HG03354 (cell line): ENCODE results near the gene LKAAEAR1.

ENCODE experiments used
- ATAC-seq: cut with Tn5 transposase; IDR thresholded peaks from one replicate; pipeline ENCODE4 v1.9.1; 2021; ENCODE audit warnings: mild to moderate bottlenecking; ENCODE audit not compliant: unreplicated experiment, poor library complexity, severe bottlenecking

The LKAAEAR1 gene

GRCh38 chr20:64069614-64070243 lies 14.5 kb downstream of the LKAAEAR1 start:
- no peak for ATAC-seq

DNA sequence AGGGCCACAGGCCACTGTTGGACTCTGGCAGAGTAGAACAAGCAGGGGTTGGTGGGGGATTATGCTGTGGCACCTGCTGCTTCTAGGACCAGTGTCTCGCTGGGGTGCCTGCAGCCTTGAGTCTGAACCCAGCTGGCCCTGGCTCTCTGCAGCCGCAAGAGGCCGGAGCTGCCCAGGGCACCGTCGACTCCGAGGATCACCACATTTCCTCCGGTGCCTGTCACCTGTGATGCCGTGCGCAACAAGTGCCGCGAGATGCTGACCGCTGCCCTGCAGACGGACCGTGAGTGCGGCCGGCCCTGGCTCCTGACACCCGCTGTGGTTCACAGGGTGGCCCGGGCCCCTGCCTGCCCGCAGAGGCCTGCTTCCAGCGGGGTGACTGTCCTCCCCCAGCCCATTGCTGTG lies 15.0 kb downstream of the LKAAEAR1 start:
- ATAC-seq = no peak

GRCh38 chr20:64068386-64069208 lies 15.6 kb downstream of the LKAAEAR1 start:
- ATAC-seq = no peak

DNA sequence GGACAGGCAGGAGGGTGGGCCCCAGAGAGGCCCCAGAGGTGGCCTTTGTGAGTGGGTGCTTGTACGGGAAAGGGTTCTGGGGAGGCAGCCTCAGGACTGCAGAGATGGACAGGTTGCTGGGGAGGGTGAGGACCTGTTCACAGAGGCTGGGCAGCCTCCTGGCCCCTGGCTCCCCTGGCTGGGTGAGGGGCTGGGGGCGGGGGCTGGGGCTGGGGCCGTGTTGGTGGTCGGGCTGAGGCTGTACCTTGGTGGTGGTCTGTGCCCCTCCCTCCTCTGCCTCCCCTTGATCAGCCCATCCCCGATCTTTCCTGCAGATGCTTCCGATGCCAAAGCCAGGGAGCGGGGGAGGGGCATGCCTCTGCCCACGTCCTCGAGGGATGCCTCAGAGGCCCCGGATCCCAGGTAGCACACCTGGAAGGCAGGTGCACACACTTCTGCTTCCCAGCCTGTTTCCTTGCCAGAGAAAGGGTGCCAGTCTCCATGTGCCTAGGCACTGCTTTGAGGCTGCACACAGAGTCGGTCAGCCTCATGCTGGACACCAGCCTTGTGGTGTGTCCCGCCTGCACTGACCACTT lies 16.4 kb downstream of the LKAAEAR1 start:
- ATAC-seq = no peak

DNA sequence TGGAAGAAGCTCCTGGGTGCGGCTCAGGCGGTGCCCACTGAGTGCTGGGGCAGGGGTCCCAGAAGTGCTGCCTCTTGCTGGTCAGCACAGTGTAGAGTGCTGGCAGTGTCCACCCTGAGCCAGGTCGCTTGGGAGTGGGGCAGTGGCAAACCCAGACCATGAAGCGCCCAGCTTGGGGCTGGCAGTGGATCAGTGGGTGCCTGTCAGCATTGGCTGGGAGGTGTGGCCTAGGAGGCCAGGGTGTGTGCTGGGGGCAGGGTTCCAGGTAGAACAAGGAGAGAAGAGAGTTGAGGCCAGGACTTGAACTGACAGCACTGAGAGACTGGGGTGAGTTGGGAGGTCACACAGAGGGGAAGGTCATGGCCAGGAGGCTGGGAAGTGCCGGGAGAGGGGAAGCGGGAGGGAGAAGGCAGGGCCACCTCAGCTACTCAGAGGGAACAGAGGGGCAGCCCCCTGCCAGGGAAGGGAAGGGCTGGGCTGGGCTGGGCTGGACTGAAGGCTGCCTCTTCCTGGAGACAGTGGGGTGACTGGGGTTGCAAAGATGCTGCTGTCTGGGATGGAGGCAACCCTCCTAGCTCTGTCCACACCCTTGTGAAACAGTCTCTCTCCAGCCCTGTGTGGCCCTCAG lies 17.1 kb downstream of the LKAAEAR1 start:
- ATAC-seq = no peak

DNA sequence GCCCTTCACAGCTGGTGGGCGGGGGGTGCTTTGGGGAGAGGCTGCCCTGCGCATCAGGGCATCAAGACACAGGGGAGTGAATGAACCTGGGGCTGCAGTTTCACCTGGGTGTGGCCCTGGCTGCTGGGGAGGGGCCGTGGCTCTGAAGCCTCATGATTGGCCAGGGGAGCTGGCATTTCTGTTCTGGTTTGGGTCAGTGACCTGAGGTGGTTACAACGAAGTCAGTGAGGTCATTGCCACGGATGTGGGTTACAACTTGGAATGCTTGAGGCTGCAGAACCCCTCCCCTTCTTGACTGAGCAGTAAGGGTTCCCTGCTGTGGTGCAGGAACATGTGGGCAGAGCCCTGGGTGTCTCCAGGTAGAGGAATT lies 18.2 kb downstream of the LKAAEAR1 start:
- ATAC-seq = no peak

GRCh38 chr20:64065062-64065973 lies 18.9 kb downstream of the LKAAEAR1 start:
- no peak for ATAC-seq

DNA sequence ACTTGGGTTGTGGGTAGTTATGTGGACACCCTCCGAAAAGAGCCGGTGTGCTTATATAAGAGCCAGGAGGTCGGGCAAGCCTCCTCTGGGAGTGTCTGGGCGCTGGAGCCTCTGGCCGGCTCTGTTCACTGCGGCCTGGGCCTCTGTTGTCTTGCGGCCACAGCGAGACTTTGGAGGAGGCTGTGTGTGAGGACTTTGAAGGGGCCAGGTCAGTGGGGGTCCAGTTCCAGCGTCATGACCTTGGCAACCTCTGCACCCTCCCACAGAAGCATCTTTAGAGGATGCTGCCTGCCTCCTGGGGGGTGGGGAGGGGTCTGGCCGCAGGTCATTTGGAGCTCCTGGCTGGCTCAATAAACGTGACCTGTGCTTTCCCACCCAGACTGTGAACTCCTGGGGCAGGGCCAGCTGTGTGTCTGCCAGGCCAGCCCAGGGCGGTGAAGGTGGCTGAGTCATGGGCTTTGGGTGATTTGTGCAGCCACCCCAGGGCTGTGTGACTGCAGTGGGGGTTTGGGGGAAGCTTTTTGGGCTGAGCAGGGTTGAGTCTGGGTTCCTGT lies 20.0 kb downstream of the LKAAEAR1 start:
- ATAC-seq = no peak

GRCh38 chr20:64063389-64064144 lies 20.6 kb downstream of the LKAAEAR1 start:
- ATAC-seq = peak; percentile 6

DNA sequence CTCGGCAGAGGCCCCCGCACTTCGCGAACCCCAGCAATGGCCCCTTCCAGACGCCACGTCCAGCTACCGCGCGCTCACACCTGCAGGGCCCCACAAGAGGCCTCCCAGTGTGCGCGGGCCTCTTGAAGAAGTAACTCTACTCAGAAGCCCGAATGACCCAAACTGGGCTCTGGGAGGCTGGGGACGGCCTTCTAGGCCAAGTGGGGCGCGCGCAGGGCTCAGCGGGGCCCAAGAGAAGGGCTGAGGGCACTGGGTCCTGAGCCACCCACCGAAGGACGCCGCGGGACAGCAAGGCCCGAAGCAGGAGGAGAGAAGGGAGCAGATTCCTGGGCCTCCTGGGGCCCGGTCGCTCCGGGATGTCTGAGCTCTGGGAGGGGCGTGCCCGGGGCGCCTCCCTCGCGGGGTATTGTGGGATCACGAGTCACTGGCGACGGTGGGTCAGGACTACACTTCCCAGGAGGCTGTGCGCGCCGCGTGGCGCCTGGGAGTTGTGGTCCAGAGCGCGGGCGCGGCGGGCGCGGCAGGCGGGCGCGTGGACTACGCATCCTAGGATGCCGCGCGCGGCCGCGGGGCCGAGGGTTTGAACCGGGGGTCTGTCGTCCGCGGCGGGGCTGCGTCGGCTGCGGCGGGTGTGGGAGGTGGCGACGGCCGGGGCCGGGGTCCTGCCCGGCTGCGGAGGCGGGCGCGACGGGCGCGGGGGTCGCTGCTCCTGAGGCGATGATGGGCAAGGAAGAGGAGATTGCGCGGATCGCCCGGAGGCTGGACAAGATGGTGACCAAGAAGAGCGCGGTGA lies 21.4 kb downstream of the LKAAEAR1 start, which contains the start of gene TCEA2:
Gene TCEA2, plus strand, starts transcription at position 603 of the 793 bp plus-strand sequence. Its CDS starts 115 bp downstream, at position 718.
- peak; percentile 81 for ATAC-seq

DNA sequence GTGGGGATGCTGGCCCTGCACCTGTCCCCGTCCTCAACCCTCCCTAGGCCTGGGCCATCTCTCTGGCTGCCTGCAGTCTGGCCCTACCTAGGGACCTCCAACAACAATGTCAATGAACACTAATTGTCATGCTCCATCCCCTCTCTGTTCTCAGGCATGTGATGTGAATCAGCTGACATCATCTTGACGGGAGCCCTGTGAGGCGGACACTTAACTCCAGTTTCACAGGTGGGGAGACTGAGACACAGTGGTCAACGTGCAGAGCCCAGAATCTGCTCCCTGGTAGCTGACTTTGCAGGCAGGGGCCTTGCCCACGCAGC lies 22.0 kb downstream of the LKAAEAR1 start:
- ATAC-seq = no peak

DNA sequence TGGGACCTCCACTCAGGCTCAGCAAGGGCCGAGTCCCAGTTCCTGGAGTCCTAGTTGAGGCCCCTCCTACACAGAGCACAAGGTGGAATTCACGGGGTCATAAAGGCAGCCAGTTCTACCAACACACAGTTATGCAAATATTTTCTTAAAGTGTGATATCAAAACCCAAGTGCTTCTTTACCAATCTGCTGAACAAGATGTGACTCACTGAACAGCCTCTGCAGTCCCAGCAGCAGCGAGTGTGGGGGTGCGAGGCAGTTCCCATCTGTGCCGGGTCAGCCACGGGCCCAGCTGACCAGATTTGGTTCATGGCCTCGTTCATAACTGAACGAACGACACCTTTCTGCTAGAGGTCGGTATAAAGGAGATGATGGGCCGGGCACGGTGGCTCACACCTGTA lies 25.7 kb downstream of the LKAAEAR1 start:
- ATAC-seq = no peak

DNA sequence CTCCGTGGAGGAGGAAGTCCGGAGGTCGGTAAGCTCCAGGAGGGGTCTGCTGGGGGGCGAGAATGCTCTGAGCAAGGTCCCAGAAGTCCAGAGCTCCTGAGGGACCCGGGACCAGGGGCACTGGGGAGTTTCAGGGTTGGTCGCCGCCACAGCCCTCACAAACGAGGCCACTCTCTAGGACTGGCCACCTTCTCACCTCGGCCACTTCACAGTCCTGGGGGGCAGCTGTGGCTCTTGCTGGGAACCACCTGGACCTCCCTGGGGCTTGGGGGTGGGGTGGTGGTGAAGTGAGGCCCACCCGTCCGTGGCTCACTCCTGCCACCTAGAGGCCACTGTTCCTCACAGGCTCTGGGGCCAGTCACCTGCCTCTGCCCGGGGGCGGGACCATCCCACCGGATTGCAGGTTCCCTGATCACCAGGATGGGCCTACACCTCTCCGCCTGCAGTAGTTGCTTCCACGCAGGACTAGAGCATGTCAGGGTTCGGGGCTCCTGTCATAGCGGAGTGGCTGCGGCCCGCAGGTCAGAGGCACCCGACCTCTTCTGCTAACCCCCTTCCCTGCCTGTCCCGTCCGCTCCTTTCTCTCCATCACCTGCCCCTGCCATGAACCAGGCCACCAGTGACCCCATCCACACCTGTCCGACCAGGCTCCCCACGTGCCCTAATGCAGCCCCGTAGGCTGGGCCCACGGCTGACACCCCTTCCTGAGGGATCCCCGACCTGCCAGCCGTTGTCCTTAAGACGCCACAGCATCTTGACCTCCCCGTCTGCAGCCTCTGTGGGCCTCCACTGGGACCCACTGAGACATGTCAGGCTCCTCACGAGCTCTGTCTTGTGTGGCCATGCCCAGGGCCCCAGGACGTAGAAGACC lies 26.3 kb downstream of the LKAAEAR1 start:
- no peak for ATAC-seq

- ATAC-seq = no peak
Measured at GRCh38 chr20:64056889-64057627, 27.1 kb downstream of the LKAAEAR1 start.

DNA sequence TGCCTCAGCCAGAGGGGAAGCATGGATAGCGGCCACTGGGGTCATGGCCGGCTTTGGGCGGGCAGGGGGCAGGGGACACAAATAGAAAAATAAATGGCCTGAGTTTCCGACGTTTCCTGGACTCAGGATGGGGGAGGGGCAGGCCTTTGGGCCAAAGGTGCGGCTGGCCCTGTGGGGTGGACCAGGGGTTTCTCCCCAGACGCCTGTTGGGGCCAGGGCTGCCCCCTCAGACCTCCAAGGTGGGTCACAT lies 27.6 kb downstream of the LKAAEAR1 start:
- ATAC-seq = no peak

DNA sequence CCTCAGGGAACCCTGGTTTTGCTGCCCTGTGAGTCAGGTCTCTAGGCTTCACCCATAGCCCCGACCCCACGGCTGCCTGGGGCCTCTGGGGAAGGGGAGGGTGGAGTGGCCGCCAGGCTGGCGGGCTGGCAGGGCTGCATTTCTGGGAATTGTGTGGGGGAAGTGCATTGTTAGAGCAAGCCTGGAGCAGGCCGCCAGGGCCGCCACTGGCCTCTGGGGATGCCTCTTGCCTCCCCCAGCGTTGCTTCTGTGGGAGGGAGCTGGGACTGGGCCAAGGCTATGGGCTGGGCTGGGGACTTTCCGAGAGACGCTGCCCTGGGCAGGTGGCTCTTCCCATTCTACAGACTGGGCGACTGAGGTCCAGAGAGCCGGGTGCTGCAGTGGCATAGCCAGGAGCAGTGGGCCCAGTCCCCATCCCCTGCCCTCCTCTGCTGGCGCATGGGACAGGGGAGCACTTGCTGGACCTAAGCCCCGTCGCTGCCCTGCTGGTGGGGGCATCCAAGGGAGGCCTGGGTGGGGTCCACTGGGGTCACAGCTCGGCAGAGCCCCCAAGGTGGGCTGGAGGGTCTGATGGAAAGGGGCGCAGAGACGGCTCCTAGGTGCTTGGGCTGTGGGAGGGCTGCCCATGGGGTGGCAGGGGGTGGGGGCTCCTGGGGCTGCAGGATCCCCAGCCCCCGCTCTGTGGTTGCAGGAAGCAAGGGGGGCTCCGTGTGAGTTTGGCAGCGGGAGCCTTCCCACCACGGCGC lies 28.1 kb downstream of the LKAAEAR1 start:
- ATAC-seq = no peak
